K562 (cell line): Measurements from ENCODE around the gene ACAA2. TPM values are rescaled to one million over a fixed set of nuclear protein-coding genes. Genes with fewer than 3 reads are reported as not detected.

Experiments
- polyA plus RNA-seq, 8 experiments: library from polyadenylated mRNA; depleted of rRNA in 4 of 8; stranded (reverse) in 5 of 8; unstranded in 3 of 8; fragments of >200 nt; fragmentation: Nextera tagmentation in 2 of 8; fragmentation: Illumina TruSeq in 1 of 8; extraction: Ambion mirVana in 2 of 8; extraction: Trizol in 1 of 8; gene quantifications; 2 replicates each; pipeline versions ENCODE4 v1.2.1 to v1.2.3, GENCODE V29; 2011 to 2014; ENCODE audit warnings: inconsistent platforms in 1 of 8, missing spikeins in 1 of 8
- total RNA-seq, 7 experiments: library from RNA; depleted of rRNA in 6 of 7; stranded (reverse); fragments of >200 nt in 6 of 7; fragmentation: Illumina TruSeq in 2 of 7; extraction: Trizol in 2 of 7; gene quantifications; 2 replicates each; pipeline versions ENCODE4 v1.2.1 to v1.2.3, GENCODE V29; 2011 to 2021; ENCODE audit warnings: low replicate concordance in 1 of 7
- TF ChIP-seq, protein P1 (sequence below): sonication (generic); formaldehyde crosslinking; IDR thresholded peaks from 2 replicates; pipeline ENCODE4 v1.8.0; 2022; ENCODE audit warnings: mild to moderate bottlenecking, missing genetic modification reagents
- TF ChIP-seq, protein P2 (sequence below): sonication (generic); formaldehyde crosslinking; IDR thresholded peaks from 2 replicates; pipeline ENCODE4 v1.8.0; 2022; ENCODE audit warnings: missing genetic modification reagents, mild to moderate bottlenecking, borderline replicate concordance
- TF ChIP-seq, protein P3 (sequence below): fragments of 250-450 bp; sonication (Bioruptor Pico); IDR thresholded peaks from 2 replicates; pipeline ENCODE4 v1.8.0; 2022; ENCODE audit warnings: moderate library complexity, mild to moderate bottlenecking, inconsistent platforms

ACAA2 gene
- total and polyA plus RNA-seq, 9 of the 15 experiments (the other 6 are each of a cell fraction or from before 2014, with no cell fraction given): 13.2 to 31.5 (median 21.7) TPM

DNA sequence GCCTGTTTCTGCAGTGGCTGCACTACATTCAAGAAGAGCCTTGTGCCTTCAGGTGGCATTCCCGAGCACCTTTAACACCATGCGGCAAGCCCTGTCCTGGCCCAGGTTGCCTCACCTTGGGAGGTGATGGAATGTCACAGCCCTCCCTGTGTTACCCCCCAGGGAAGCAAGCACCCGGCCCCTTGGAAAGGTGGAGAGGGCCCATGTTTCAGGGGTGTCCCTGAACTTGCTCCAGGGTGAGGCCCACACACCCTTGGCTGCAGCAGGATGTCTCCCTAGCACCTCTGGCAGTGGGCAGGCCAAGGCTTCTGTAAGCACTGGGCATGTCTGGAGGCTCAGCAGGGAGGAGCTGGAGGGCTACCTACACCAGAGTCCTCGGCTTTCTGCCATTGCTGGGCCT, 29.3 kb upstream of the ACAA2 start (continued):
- TF ChIP-seq, protein P1, sequence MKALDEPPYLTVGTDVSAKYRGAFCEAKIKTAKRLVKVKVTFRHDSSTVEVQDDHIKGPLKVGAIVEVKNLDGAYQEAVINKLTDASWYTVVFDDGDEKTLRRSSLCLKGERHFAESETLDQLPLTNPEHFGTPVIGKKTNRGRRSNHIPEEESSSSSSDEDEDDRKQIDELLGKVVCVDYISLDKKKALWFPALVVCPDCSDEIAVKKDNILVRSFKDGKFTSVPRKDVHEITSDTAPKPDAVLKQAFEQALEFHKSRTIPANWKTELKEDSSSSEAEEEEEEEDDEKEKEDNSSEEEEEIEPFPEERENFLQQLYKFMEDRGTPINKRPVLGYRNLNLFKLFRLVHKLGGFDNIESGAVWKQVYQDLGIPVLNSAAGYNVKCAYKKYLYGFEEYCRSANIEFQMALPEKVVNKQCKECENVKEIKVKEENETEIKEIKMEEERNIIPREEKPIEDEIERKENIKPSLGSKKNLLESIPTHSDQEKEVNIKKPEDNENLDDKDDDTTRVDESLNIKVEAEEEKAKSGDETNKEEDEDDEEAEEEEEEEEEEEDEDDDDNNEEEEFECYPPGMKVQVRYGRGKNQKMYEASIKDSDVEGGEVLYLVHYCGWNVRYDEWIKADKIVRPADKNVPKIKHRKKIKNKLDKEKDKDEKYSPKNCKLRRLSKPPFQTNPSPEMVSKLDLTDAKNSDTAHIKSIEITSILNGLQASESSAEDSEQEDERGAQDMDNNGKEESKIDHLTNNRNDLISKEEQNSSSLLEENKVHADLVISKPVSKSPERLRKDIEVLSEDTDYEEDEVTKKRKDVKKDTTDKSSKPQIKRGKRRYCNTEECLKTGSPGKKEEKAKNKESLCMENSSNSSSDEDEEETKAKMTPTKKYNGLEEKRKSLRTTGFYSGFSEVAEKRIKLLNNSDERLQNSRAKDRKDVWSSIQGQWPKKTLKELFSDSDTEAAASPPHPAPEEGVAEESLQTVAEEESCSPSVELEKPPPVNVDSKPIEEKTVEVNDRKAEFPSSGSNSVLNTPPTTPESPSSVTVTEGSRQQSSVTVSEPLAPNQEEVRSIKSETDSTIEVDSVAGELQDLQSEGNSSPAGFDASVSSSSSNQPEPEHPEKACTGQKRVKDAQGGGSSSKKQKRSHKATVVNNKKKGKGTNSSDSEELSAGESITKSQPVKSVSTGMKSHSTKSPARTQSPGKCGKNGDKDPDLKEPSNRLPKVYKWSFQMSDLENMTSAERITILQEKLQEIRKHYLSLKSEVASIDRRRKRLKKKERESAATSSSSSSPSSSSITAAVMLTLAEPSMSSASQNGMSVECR (CRISPR knock-in tag): no peak
- TF ChIP-seq, protein P2, sequence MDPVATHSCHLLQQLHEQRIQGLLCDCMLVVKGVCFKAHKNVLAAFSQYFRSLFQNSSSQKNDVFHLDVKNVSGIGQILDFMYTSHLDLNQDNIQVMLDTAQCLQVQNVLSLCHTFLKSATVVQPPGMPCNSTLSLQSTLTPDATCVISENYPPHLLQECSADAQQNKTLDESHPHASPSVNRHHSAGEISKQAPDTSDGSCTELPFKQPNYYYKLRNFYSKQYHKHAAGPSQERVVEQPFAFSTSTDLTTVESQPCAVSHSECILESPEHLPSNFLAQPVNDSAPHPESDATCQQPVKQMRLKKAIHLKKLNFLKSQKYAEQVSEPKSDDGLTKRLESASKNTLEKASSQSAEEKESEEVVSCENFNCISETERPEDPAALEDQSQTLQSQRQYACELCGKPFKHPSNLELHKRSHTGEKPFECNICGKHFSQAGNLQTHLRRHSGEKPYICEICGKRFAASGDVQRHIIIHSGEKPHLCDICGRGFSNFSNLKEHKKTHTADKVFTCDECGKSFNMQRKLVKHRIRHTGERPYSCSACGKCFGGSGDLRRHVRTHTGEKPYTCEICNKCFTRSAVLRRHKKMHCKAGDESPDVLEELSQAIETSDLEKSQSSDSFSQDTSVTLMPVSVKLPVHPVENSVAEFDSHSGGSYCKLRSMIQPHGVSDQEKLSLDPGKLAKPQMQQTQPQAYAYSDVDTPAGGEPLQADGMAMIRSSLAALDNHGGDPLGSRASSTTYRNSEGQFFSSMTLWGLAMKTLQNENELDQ (CRISPR knock-in tag): no peak
- TF ChIP-seq, protein P3, sequence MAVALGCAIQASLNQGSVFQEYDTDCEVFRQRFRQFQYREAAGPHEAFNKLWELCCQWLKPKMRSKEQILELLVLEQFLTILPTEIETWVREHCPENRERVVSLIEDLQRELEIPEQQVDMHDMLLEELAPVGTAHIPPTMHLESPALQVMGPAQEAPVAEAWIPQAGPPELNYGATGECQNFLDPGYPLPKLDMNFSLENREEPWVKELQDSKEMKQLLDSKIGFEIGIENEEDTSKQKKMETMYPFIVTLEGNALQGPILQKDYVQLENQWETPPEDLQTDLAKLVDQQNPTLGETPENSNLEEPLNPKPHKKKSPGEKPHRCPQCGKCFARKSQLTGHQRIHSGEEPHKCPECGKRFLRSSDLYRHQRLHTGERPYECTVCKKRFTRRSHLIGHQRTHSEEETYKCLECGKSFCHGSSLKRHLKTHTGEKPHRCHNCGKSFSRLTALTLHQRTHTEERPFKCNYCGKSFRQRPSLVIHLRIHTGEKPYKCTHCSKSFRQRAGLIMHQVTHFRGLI (CRISPR knock-in tag): no peak
- TF ChIP-seq, all 486 proteins: peak for 0
